Fibroblast of skin of back (primary cell): ENCODE results near the gene KCNAB2.
"Not testable (repeated sequence)": the region's sequence is repeated elsewhere in the genome, so short reads cannot be mapped to it uniquely, and the experiment has no call there.

Source experiments
- DNase-seq: peaks from one replicate; pipeline ENCODE4 v3.0.0-alpha.2; 2013

Gene KCNAB2

GRCh38 chr1:6010554-6010953, 35.1 kb upstream of the KCNAB2 start:
- no peak for DNase-seq

- no peak for DNase-seq
These were observed 34.3 kb upstream of the KCNAB2 start for GRCh38 chr1:6011161-6011945.

GRCh38 chr1:6011946-6012258, 33.8 kb upstream of the KCNAB2 start:
- no peak for DNase-seq

- no peak for DNase-seq
These were observed 33.0 kb upstream of the KCNAB2 start for GRCh38 chr1:6012529-6013318.

- DNase-seq: no peak
These were observed 32.2 kb upstream of the KCNAB2 start for GRCh38 chr1:6013491-6013890.

GRCh38 chr1:6014130-6014999, 31.3 kb upstream of the KCNAB2 start:
- DNase-seq: no peak

- DNase-seq: peak; percentile 58
These were observed 29.4 kb upstream of the KCNAB2 start for GRCh38 chr1:6016191-6016865.

- DNase-seq: not testable (repeated sequence)
These were observed 28.0 kb upstream of the KCNAB2 start for GRCh38 chr1:6017654-6018053.

- DNase-seq: no peak
These were observed 26.4 kb upstream of the KCNAB2 start for GRCh38 chr1:6019166-6019845.

- no peak for DNase-seq
These were observed 23.5 kb upstream of the KCNAB2 start for GRCh38 chr1:6022193-6022592.

- DNase-seq: no peak
These were observed 22.3 kb upstream of the KCNAB2 start for GRCh38 chr1:6023346-6023745.

- no peak for DNase-seq
These were observed 21.3 kb upstream of the KCNAB2 start for GRCh38 chr1:6024376-6024775.

- DNase-seq: no peak
These were observed 20.2 kb upstream of the KCNAB2 start for GRCh38 chr1:6025269-6026094.

GRCh38 chr1:6026095-6026809, 19.4 kb upstream of the KCNAB2 start:
- DNase-seq: peak; percentile 69

GRCh38 chr1:6027591-6027990, 18.1 kb upstream of the KCNAB2 start:
- no peak for DNase-seq

- DNase-seq: no peak
These were observed 17.4 kb upstream of the KCNAB2 start for GRCh38 chr1:6028042-6028850.

- no peak for DNase-seq
These were observed 16.3 kb upstream of the KCNAB2 start for GRCh38 chr1:6029351-6029750.

GRCh38 chr1:6030132-6030531, 15.6 kb upstream of the KCNAB2 start:
- no peak for DNase-seq

- DNase-seq: no peak
These were observed 15.0 kb upstream of the KCNAB2 start for GRCh38 chr1:6030547-6031261.
